Smooth muscle cell (in vitro differentiated cells): ENCODE results near the gene CKMT1A. TPM values are rescaled to one million over a fixed set of nuclear protein-coding genes. Genes with fewer than 3 reads are reported as not detected.
"Not testable (repeated sequence)": the region's sequence is repeated elsewhere in the genome, so short reads cannot be mapped to it uniquely, and the experiment has no call there.

ENCODE experiments used
- DNase-seq: peaks from one replicate; lab custom pipeline; 2025; ENCODE audit not compliant: unreplicated experiment; lab: John Stamatoyannopoulos, UW
- H2AFZ ChIP-seq: fragments of 200-600 bp; sonication (generic); 2 replicates; pipeline ENCODE4 v1.6.0; 2016; ENCODE audit warnings: antibody characterized with exemption, low read depth, mild to moderate bottlenecking
- H3F3A ChIP-seq: fragments of 200-600 bp; sonication (generic); 2 replicates; pipeline ENCODE4 v1.6.0; 2017; ENCODE audit warnings: antibody characterized with exemption, low read depth
- H3K27ac ChIP-seq: fragments of 200-600 bp; sonication (generic); 2 replicates; pipeline ENCODE4 v1.5.1; 2016; ENCODE audit warnings: low read depth, mild to moderate bottlenecking
- H3K27me3 ChIP-seq: fragments of 200-600 bp; sonication (generic); 2 replicates; pipeline ENCODE4 v1.6.1; 2016; ENCODE audit warnings: low read depth, mild to moderate bottlenecking
- H3K36me3 ChIP-seq: fragments of 200-600 bp; sonication (generic); 2 replicates; pipeline ENCODE4 v1.5.1; 2016; ENCODE audit warnings: low read depth
- H3K4me1 ChIP-seq: fragments of 200-600 bp; sonication (generic); 2 replicates; pipeline ENCODE4 v1.5.1; 2016; ENCODE audit warnings: low read depth
- H3K4me2 ChIP-seq: fragments of 200-600 bp; sonication (generic); 2 replicates; pipeline ENCODE4 v1.6.0; 2016; ENCODE audit warnings: mild to moderate bottlenecking
- H3K4me3 ChIP-seq: fragments of 200-600 bp; sonication (generic); 2 replicates; pipeline ENCODE4 v1.5.1; 2016; ENCODE audit warnings: mild to moderate bottlenecking
- H3K79me2 ChIP-seq: fragments of 200-600 bp; sonication (generic); 2 replicates; pipeline ENCODE4 v1.6.0; 2016; ENCODE audit warnings: low read depth, mild to moderate bottlenecking
- H3K9ac ChIP-seq: fragments of 200-600 bp; sonication (generic); 2 replicates; pipeline ENCODE4 v1.6.0; 2016; ENCODE audit warnings: low read depth
- H3K9me3 ChIP-seq: fragments of 200-600 bp; sonication (generic); replicated peaks from 2 replicates; pipeline ENCODE4 v1.5.1; 2016; ENCODE audit warnings: low read depth
- H4K20me1 ChIP-seq: fragments of 200-600 bp; sonication (generic); 2 replicates; pipeline ENCODE4 v1.6.0; 2016; ENCODE audit warnings: low read depth
- WGBS: methylation state at CpG from one replicate; pipeline ENCODE4 v1.1.7; 2016; ENCODE audit warnings: low lambda C conversion rate; 5-methylcytosine and 5-hydroxymethylcytosine counted together
- polyA plus RNA-seq: library from polyadenylated mRNA; unstranded; fragments of >200 nt; fragmentation: Nextera tagmentation; extraction: Ambion mirVana; gene quantifications from 2 replicates; pipeline ENCODE4 v1.2.1, GENCODE V29; 2016
- total RNA-seq: library from RNA; depleted of rRNA; stranded (reverse); fragments of >200 nt; gene quantifications from 2 replicates; pipeline ENCODE4 v1.2.3, GENCODE V29; 2014
- TF ChIP-seq, protein P1 (sequence below): fragments of 200-600 bp; sonication (generic); IDR thresholded peaks from 2 replicates; pipeline ENCODE4 v1.5.1; 2017; ENCODE audit warnings: borderline replicate concordance, mild to moderate bottlenecking, antibody characterized with exemption; ENCODE audit not compliant: insufficient read depth, poor library complexity, severe bottlenecking

Gene CKMT1A
- total and polyA plus RNA-seq, 2 experiments from 2014 or later: 0.40 TPM; not detected in 1

DNA sequence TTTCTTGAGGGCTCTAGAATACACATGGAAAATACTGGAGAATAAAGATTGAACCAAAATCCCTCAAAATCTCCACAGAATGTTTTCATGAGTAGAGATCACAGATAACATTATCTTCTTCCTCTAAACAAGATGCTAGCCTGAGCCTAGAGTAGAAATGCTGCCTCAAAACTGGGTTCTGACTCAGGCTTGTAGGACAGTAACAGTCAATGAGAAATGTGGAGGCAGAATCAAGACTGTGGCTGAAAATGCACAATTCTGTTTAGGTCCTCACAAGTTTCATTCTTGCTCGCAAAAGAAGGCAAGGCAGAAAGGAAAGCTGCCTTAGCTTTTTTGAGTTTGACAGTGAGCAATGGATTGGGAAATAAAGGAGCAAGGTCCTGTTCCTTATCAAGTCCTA, 19.5 kb upstream of the CKMT1A start:
- H3K4me3 ChIP-seq, H3K36me3 ChIP-seq, DNase-seq, H3K9me3 ChIP-seq, H3K9ac ChIP-seq, H3K79me2 ChIP-seq, H3F3A ChIP-seq, H3K4me2 ChIP-seq, H3K27me3 ChIP-seq, H2AFZ ChIP-seq, H3K4me1 ChIP-seq, H3K27ac ChIP-seq, H4K20me1 ChIP-seq: not testable (repeated sequence)
- WGBS: no CpG with 5 or more reads among the region's 1 CpG

DNA sequence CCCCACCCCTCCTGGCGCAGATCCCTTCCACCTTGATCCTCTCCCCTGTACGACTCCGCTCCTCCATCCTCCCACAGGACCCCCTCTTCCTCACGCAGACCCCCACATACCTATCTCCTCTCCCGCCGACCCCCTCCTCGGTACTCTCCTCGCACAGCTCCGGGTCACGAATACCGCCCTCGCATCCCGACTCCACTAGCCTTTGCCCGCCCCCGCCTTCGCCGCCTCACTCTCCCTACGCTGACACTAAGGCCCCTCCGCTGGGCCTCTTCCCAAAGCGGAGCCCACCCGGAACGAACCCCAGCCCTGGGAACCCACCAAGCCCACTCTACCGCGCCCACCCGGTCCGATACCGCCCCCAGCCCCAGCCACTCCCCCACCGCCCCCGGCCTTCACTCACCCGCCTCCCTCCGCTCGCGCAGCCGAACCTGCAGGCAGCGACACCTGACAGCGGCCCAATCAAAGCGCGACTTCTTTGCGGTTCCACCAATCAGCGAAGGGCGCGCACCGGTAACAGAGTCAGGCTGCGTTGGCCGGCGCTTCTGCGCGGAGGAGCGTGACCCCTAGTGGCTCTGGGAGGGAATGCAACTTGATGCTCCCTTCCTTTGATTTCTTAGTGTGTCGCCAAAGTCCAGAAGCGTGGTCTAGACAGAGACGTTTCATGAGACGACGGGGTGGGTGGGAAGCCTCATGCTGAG, 3.9 kb upstream of the CKMT1A start:
- H3K9me3 ChIP-seq, H3K4me2 ChIP-seq, H3K4me1 ChIP-seq, H3K4me3 ChIP-seq, H3K9ac ChIP-seq, H4K20me1 ChIP-seq, DNase-seq, H3K27me3 ChIP-seq, H3F3A ChIP-seq, H3K27ac ChIP-seq, H3K79me2 ChIP-seq, H3K36me3 ChIP-seq, H2AFZ ChIP-seq: not testable (repeated sequence)
- no CpG with 5 or more reads among the region's 54 CpGs for WGBS

DNA sequence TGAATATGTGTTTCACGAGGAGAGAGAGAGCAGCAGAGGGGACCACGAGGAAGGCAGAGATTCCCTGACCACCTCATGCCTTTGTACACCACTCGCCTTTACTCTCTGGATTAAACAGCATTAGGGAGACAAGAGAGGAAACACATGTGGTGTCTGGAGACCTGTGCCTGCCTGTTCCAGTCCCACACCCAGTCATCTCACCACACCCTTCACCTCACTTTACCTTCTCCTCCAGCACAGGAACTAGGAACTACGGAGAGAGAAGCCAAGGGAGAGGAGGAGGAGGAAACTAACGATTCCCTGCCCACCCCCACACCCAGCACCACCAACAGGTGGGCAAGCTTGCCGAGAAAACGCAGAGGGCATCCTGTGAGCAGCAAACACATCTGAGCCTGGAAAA, 980 bp upstream of the CKMT1A start:
- WGBS: 53% methylated on average over 3 of the region's 7 CpGs
- H3K36me3 ChIP-seq, H3F3A ChIP-seq, H3K27me3 ChIP-seq, H3K79me2 ChIP-seq, H4K20me1 ChIP-seq, H2AFZ ChIP-seq, H3K9ac ChIP-seq, H3K27ac ChIP-seq, H3K4me1 ChIP-seq, DNase-seq, H3K9me3 ChIP-seq, H3K4me2 ChIP-seq, H3K4me3 ChIP-seq: not testable (repeated sequence)

DNA sequence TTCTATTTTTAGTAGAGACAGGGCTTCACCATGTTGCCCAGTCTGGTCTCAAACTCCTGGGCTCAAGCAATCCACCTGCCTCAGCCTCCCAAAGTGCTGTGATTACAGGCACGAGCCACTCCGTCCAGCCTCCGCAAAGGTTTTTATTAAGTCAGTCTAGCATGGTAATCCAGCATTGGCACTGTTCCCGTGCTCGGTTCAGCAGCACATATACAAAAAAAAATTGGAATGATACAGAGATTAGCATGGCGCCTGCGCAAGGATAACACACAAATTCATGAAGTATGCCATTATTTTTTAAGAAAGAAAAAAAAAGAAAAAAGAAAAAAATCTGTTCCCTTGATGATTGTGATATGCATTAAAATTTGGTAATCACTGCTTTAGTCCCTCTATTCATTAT, 8.5 kb downstream of the CKMT1A start:
- H4K20me1 ChIP-seq: no peaks in the 10 kb centered on the region
- H3K9ac ChIP-seq: no peak overlapping the region
- WGBS: 93% methylated on average over 7 of the region's 7 CpGs
- no peak overlapping the region for H2AFZ ChIP-seq
- H3K27me3 ChIP-seq: no peaks in the 10 kb centered on the region
- TF ChIP-seq, protein P1, sequence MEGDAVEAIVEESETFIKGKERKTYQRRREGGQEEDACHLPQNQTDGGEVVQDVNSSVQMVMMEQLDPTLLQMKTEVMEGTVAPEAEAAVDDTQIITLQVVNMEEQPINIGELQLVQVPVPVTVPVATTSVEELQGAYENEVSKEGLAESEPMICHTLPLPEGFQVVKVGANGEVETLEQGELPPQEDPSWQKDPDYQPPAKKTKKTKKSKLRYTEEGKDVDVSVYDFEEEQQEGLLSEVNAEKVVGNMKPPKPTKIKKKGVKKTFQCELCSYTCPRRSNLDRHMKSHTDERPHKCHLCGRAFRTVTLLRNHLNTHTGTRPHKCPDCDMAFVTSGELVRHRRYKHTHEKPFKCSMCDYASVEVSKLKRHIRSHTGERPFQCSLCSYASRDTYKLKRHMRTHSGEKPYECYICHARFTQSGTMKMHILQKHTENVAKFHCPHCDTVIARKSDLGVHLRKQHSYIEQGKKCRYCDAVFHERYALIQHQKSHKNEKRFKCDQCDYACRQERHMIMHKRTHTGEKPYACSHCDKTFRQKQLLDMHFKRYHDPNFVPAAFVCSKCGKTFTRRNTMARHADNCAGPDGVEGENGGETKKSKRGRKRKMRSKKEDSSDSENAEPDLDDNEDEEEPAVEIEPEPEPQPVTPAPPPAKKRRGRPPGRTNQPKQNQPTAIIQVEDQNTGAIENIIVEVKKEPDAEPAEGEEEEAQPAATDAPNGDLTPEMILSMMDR: no peak
- DNase-seq: no peak
- H3K4me2 ChIP-seq: no peak overlapping the region
- no peak overlapping the region for H3K4me3 ChIP-seq
- H3F3A ChIP-seq: no peaks in the 10 kb centered on the region
- H3K27ac ChIP-seq: no peak overlapping the region
- H3K79me2 ChIP-seq: no peaks in the 10 kb centered on the region
- no peaks in the 10 kb centered on the region for H3K36me3 ChIP-seq
- no peaks in the 10 kb centered on the region for H3K9me3 ChIP-seq
- no peaks in the 10 kb centered on the region for H3K4me1 ChIP-seq

DNA sequence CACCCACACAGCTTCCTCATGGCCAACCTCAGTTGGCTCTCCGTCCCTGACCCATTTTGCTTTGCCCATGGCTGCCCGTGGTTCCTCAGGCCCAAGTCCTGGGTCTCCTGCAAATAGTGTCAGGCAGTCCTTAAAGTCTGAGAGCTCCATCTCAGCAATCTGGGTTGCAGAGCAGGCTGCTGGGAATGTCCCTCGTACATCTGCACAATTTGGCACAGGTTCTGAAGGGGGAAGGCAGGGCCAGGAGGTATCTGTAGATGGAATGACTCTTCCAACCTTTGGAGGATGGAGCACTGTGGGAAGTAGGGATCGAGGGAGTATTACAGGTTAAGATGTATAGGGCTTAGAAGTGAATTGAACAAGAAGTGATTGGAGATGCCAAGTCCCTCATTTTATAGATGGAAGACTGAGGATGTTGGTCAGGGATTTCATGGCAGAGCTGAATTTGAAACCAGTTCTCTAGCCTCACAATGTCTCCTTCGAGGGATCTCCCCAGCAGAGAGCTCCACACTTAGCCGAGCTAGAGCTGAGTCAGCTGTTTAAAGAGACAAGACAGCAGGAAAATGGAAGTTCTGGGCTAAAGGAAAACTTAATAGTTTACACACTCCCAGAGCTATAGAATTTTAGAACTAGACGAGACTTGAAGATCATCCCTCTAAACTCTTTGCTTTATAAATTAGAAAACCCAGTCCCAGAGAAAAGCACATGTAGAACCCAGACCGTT, 9.2 kb downstream of the CKMT1A start:
- H3K36me3 ChIP-seq: no peaks in the 10 kb centered on the region
- H3F3A ChIP-seq: no peaks in the 10 kb centered on the region
- no peak for DNase-seq
- no peak overlapping the region for H3K27ac ChIP-seq
- 84% methylated on average over 8 of the region's 8 CpGs for WGBS
- no peak overlapping the region for H3K9ac ChIP-seq
- no peak overlapping the region for H3K4me3 ChIP-seq
- H4K20me1 ChIP-seq: no peaks in the 10 kb centered on the region
- H3K9me3 ChIP-seq: no peaks in the 10 kb centered on the region
- H3K79me2 ChIP-seq: no peaks in the 10 kb centered on the region
- TF ChIP-seq, protein P1: no peak
- no peaks in the 10 kb centered on the region for H3K4me1 ChIP-seq
- no peak overlapping the region for H2AFZ ChIP-seq
- H3K27me3 ChIP-seq: no peaks in the 10 kb centered on the region
- no peak overlapping the region for H3K4me2 ChIP-seq

DNA sequence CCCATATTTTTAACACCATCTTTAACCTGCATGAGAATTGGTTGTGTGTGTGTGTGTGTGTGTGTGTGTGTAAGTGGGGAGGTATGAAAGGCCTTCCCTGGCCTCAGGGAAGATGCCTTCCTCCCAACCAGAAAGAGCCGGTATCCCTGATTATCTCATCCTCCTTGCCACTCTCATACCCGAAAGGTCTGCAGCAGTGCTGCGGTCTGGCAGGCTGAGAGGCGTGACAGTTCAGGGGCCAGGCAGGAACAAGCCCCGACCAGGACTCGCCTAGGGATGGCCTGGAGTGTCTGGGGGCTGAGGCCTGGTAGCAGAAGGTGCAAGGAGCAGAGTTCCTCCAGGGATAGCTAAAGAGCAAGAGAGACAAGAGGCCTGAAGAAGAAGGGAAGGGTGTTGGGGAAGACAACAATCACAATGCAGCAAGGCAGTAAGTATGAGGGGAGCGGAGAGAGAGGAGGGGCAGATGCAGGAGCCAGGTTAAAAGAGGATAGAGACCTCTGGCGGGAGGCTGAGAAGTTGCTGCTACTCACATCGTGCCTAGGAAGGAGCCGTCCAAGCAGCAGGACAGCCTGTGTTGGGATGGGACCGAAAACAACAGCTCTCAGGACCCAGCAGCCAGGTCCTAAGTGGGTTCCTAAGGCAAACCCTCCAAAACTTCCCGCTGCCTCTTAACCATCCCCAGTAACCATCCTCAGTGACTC, 16.9 kb downstream of the CKMT1A start:
- WGBS: 63% methylated on average over 3 of the region's 12 CpGs
- H3K4me2 ChIP-seq, H3K79me2 ChIP-seq, H3K9me3 ChIP-seq, H3K27me3 ChIP-seq, H3K4me1 ChIP-seq, H2AFZ ChIP-seq, H3K9ac ChIP-seq, H3K4me3 ChIP-seq, H4K20me1 ChIP-seq, H3K27ac ChIP-seq, H3F3A ChIP-seq, DNase-seq, H3K36me3 ChIP-seq: not testable (repeated sequence)
